Measurements from ENCODE around the gene RPS19BP1.

The RPS19BP1 gene

GRCh38 chr22:39490135-39490798 lies 42.3 kb downstream of the RPS19BP1 start:
- DNase-seq (ENCODE audit: low spot score): peak; percentile 93

GRCh38 chr22:39489094-39490068 lies 43.2 kb downstream of the RPS19BP1 start:
- no peak for DNase-seq (ENCODE audit: low spot score)

- no peak for DNase-seq (ENCODE audit: low spot score)
Measured at GRCh38 chr22:39488563-39489083, 43.9 kb downstream of the RPS19BP1 start.

GRCh38 chr22:39487826-39488520 lies 44.6 kb downstream of the RPS19BP1 start:
- no peak for DNase-seq (ENCODE audit: low spot score)

- DNase-seq (ENCODE audit: low spot score): no peak
Measured at GRCh38 chr22:39486951-39487825, 45.4 kb downstream of the RPS19BP1 start.

GRCh38 chr22:39482768-39483167 lies 49.8 kb downstream of the RPS19BP1 start:
- DNase-seq (ENCODE audit: low spot score): no peak

- no peak for DNase-seq (ENCODE audit: low spot score)
Measured at GRCh38 chr22:39481595-39481994, 51.0 kb downstream of the RPS19BP1 start.

GRCh38 chr22:39481054-39481453 lies 51.5 kb downstream of the RPS19BP1 start:
- DNase-seq (ENCODE audit: low spot score): no peak

GRCh38 chr22:39480557-39480956 lies 52.0 kb downstream of the RPS19BP1 start:
- no peak for DNase-seq (ENCODE audit: low spot score)

GRCh38 chr22:39479254-39479653 lies 53.3 kb downstream of the RPS19BP1 start:
- no peak for DNase-seq (ENCODE audit: low spot score)

Data from NAMALWA (cell line).